NT2/D1 (cell line): Measurements from ENCODE around the gene TACR2.
"Not testable (repeated sequence)": the region's sequence is repeated elsewhere in the genome, so short reads cannot be mapped to it uniquely, and the experiment has no call there.

Source experiments
- DNase-seq: peaks from one replicate; pipeline ENCODE4 v3.0.0-alpha.2; 2011; ENCODE audit warnings: low read depth, low spot score
- H3K27me3 ChIP-seq: 2 replicates; pipeline ENCODE4 v1.6.0; 2011; ENCODE audit warnings: mild to moderate bottlenecking; ENCODE audit not compliant: insufficient read length, insufficient read depth
- H3K36me3 ChIP-seq: 2 replicates; pipeline ENCODE4 v1.6.1; 2011; ENCODE audit warnings: mild to moderate bottlenecking, low read length, mixed read lengths; ENCODE audit not compliant: insufficient read depth, insufficient read length
- H3K4me1 ChIP-seq: 2 replicates; pipeline ENCODE4 v1.5.1; 2011; ENCODE audit not compliant: insufficient read depth, insufficient read length
- H3K4me3 ChIP-seq: 2 replicates; pipeline ENCODE4 v1.5.1; 2011; ENCODE audit warnings: low read depth; ENCODE audit not compliant: insufficient read length
- H3K9ac ChIP-seq: 2 replicates; pipeline ENCODE4 v1.6.0; 2011; ENCODE audit warnings: low read depth; ENCODE audit not compliant: insufficient read length
- H3K9me3 ChIP-seq: 2 replicates; pipeline ENCODE4 v1.5.1; 2011; ENCODE audit warnings: mild to moderate bottlenecking, low read length; ENCODE audit not compliant: insufficient read depth
- SUZ12 ChIP-seq: IDR thresholded peaks from 2 replicates; pipeline ENCODE4 v1.6.1; 2011; ENCODE audit not compliant: insufficient read length, insufficient read depth; ENCODE audit errors: extremely low read depth
- YY1 ChIP-seq: IDR thresholded peaks from 2 replicates; pipeline ENCODE4 v1.6.1; 2011; ENCODE audit not compliant: insufficient read length, insufficient read depth
- ZNF274 ChIP-seq: IDR thresholded peaks from 2 replicates; pipeline ENCODE4 v1.6.1; 2011; ENCODE audit warnings: mild to moderate bottlenecking, low read depth, low read length

Gene TACR2

GRCh38 chr10:69455006-69455763 is 38.5 kb upstream of the TACR2 start:
- no peak for TF ChIP-seq ZNF274
- TF ChIP-seq SUZ12: no peak
- TF ChIP-seq YY1: no peak
- no peak for DNase-seq
- H3K4me1 ChIP-seq: peaks cover 4% of the 10 kb centered on the region

GRCh38 chr10:69453795-69454194 is 37.1 kb upstream of the TACR2 start:
- H3K27me3 ChIP-seq: peaks cover 25% of the 10 kb centered on the region
- TF ChIP-seq YY1: no peak
- TF ChIP-seq SUZ12: no peak
- no peak for TF ChIP-seq ZNF274
- no peak overlapping the region for H3K9ac ChIP-seq
- DNase-seq: no peak
- peaks cover 6% of the 10 kb centered on the region for H3K4me1 ChIP-seq
- no peaks in the 10 kb centered on the region for H3K36me3 ChIP-seq
- no peak overlapping the region for H3K4me3 ChIP-seq
- H3K9me3 ChIP-seq: no peaks in the 10 kb centered on the region

More at GRCh38 chr10:69455006-69455763, 38.5 kb upstream of the TACR2 start:
- no peak overlapping the region for H3K4me3 ChIP-seq
- no peaks in the 10 kb centered on the region for H3K36me3 ChIP-seq
- no peaks in the 10 kb centered on the region for H3K9me3 ChIP-seq
- H3K27me3 ChIP-seq: peaks cover 25% of the 10 kb centered on the region
- no peak overlapping the region for H3K9ac ChIP-seq

- Histone ChIP-seq H3K4me1 (peaks cover 10% of the 10 kb centered on the region), H3K36me3 (no peaks in the 10 kb centered on the region), H3K9me3 (no peaks in the 10 kb centered on the region), H3K27me3 (peaks cover 25% of the 10 kb centered on the region), H3K9ac (no peak overlapping the region), H3K4me3 (no peak overlapping the region)
- DNase-seq: no peak
- TF ChIP-seq YY1 (no peak), ZNF274 (no peak), SUZ12 (no peak)
Measured at GRCh38 chr10:69452676-69453415, 36.1 kb upstream of the TACR2 start.

GRCh38 chr10:69451784-69452251 is 35.1 kb upstream of the TACR2 start:
- peak overlapping the region; percentile 65 for H3K4me3 ChIP-seq
- H3K36me3 ChIP-seq: no peaks in the 10 kb centered on the region
- TF ChIP-seq YY1 (no peak), SUZ12 (no peak), ZNF274 (no peak)
- no peak for DNase-seq
- peaks cover 25% of the 10 kb centered on the region for H3K27me3 ChIP-seq
- peak overlapping the region; percentile 72 for H3K9ac ChIP-seq
- no peaks in the 10 kb centered on the region for H3K9me3 ChIP-seq
- peaks cover 10% of the 10 kb centered on the region for H3K4me1 ChIP-seq

GRCh38 chr10:69451209-69451783 is 34.6 kb upstream of the TACR2 start, which contains the start of gene TSPAN15:
TSS of gene TSPAN15 (plus strand) at chr10:69451465. CDS start at chr10:69451595, 130 bp downstream.
- Histone ChIP-seq H3K4me1 (peaks cover 10% of the 10 kb centered on the region), H3K36me3 (no peaks in the 10 kb centered on the region), H3K9me3 (no peaks in the 10 kb centered on the region), H3K4me3 (peak within 1 kb of the TSS; percentile 65), H3K27me3 (peaks cover 25% of the 10 kb centered on the region), H3K9ac (peak within 1 kb of the TSS; percentile 72)
- DNase-seq: peak; percentile 78
- TF ChIP-seq YY1: no peak
- TF ChIP-seq SUZ12: no peak
- TF ChIP-seq ZNF274: no peak

- H3K36me3 ChIP-seq, H3K9me3 ChIP-seq, H3K4me3 ChIP-seq, DNase-seq, H3K4me1 ChIP-seq, H3K9ac ChIP-seq: not testable (repeated sequence)
- H3K27me3 ChIP-seq: peaks cover 25% of the 10 kb centered on the region
Measured at GRCh38 chr10:69450395-69450794, 33.7 kb upstream of the TACR2 start.

GRCh38 chr10:69449841-69450240 is 33.1 kb upstream of the TACR2 start:
- Histone ChIP-seq H3K27me3 (peaks cover 25% of the 10 kb centered on the region), H3K9ac (no peak overlapping the region), H3K9me3 (no peaks in the 10 kb centered on the region), H3K4me3 (no peak overlapping the region), H3K4me1 (peaks cover 10% of the 10 kb centered on the region), H3K36me3 (no peaks in the 10 kb centered on the region)
- no peak for DNase-seq
- no peak for TF ChIP-seq SUZ12
- TF ChIP-seq YY1: no peak
- TF ChIP-seq ZNF274: no peak
